ENCODE results near the gene PLCB1. TPM values are rescaled to one million over a fixed set of nuclear protein-coding genes. Genes with fewer than 3 reads are reported as not detected.

Gene PLCB1
- total and polyA plus RNA-seq, 2 experiments from 2014 or later, result 8.0 to 17.6 TPM

- no peak overlapping the region for H3K4me3 ChIP-seq
- no peak for DNase-seq (ENCODE audit: low read depth in 1 of 2, low spot score in 1 of 2)
- TF ChIP-seq, protein P1, sequence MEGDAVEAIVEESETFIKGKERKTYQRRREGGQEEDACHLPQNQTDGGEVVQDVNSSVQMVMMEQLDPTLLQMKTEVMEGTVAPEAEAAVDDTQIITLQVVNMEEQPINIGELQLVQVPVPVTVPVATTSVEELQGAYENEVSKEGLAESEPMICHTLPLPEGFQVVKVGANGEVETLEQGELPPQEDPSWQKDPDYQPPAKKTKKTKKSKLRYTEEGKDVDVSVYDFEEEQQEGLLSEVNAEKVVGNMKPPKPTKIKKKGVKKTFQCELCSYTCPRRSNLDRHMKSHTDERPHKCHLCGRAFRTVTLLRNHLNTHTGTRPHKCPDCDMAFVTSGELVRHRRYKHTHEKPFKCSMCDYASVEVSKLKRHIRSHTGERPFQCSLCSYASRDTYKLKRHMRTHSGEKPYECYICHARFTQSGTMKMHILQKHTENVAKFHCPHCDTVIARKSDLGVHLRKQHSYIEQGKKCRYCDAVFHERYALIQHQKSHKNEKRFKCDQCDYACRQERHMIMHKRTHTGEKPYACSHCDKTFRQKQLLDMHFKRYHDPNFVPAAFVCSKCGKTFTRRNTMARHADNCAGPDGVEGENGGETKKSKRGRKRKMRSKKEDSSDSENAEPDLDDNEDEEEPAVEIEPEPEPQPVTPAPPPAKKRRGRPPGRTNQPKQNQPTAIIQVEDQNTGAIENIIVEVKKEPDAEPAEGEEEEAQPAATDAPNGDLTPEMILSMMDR (IDR thresholded peaks at IDR 0.05; ENCODE audit: low read depth, low read length), result no peak
These were observed 128.8 kb downstream of the PLCB1 start for GRCh38 chr20:8260837-8261251.

GRCh38 chr20:8262721-8263120, 130.7 kb downstream of the PLCB1 start:
- Histone ChIP-seq H3K9me3 (ENCODE audit: low read depth) (no peaks in the 10 kb centered on the region), H3K4me3 (no peak overlapping the region), H3K27ac (no peak overlapping the region), H3K27me3 (no peaks in the 10 kb centered on the region), H3K4me1 (ENCODE audit: low read depth) (no peaks in the 10 kb centered on the region), H3K36me3 (no peaks in the 10 kb centered on the region)
- DNase-seq (ENCODE audit: low read depth in 1 of 2, low spot score in 1 of 2), result no peak
- TF ChIP-seq, protein P1 (IDR thresholded peaks at IDR 0.05; ENCODE audit: low read depth, low read length), result no peak

More at GRCh38 chr20:8260837-8261251, 128.8 kb downstream of the PLCB1 start:
- Histone ChIP-seq H3K4me1 (ENCODE audit: low read depth) (no peaks in the 10 kb centered on the region), H3K27ac (no peak overlapping the region), H3K27me3 (no peaks in the 10 kb centered on the region), H3K36me3 (no peaks in the 10 kb centered on the region), H3K9me3 (ENCODE audit: low read depth) (no peaks in the 10 kb centered on the region)

GRCh38 chr20:8265588-8265987, 133.5 kb downstream of the PLCB1 start:
- no peaks in the 10 kb centered on the region for H3K4me1 ChIP-seq (ENCODE audit: low read depth)
- H3K27ac ChIP-seq, result no peak overlapping the region
- no peaks in the 10 kb centered on the region for H3K27me3 ChIP-seq
- no peak overlapping the region for H3K4me3 ChIP-seq
- TF ChIP-seq, protein P1 (IDR thresholded peaks at IDR 0.05; ENCODE audit: low read depth, low read length), result no peak
- no peaks in the 10 kb centered on the region for H3K9me3 ChIP-seq (ENCODE audit: low read depth)
- H3K36me3 ChIP-seq, result no peaks in the 10 kb centered on the region
- DNase-seq (ENCODE audit: low read depth in 1 of 2, low spot score in 1 of 2), result no peak

- Histone ChIP-seq H3K4me1 (ENCODE audit: low read depth) (no peaks in the 10 kb centered on the region), H3K27ac (no peak overlapping the region), H3K4me3 (no peak overlapping the region), H3K9me3 (ENCODE audit: low read depth) (no peaks in the 10 kb centered on the region), H3K36me3 (no peaks in the 10 kb centered on the region), H3K27me3 (no peaks in the 10 kb centered on the region)
- TF ChIP-seq, protein P1 (IDR thresholded peaks at IDR 0.05; ENCODE audit: low read depth, low read length), result no peak
- no peak for DNase-seq (ENCODE audit: low read depth in 1 of 2, low spot score in 1 of 2)
These were observed 134.9 kb downstream of the PLCB1 start for GRCh38 chr20:8267009-8267408.

GRCh38 chr20:8271727-8272126, 139.7 kb downstream of the PLCB1 start:
- no peaks in the 10 kb centered on the region for H3K27me3 ChIP-seq
- H3K4me1 ChIP-seq (ENCODE audit: low read depth), result no peaks in the 10 kb centered on the region
- TF ChIP-seq, protein P1 (IDR thresholded peaks at IDR 0.05; ENCODE audit: low read depth, low read length), result no peak
- no peak overlapping the region for H3K27ac ChIP-seq
- DNase-seq (ENCODE audit: low read depth in 1 of 2, low spot score in 1 of 2), result peak in 1 of 2 donors; percentile 17
- H3K4me3 ChIP-seq, result no peak overlapping the region
- H3K9me3 ChIP-seq (ENCODE audit: low read depth), result no peaks in the 10 kb centered on the region
- no peaks in the 10 kb centered on the region for H3K36me3 ChIP-seq

- DNase-seq (ENCODE audit: low read depth in 1 of 2, low spot score in 1 of 2), result no peak
- no peaks in the 10 kb centered on the region for H3K36me3 ChIP-seq
- H3K27ac ChIP-seq, result no peak overlapping the region
- no peaks in the 10 kb centered on the region for H3K27me3 ChIP-seq
- no peaks in the 10 kb centered on the region for H3K4me1 ChIP-seq (ENCODE audit: low read depth)
- no peaks in the 10 kb centered on the region for H3K9me3 ChIP-seq (ENCODE audit: low read depth)
- H3K4me3 ChIP-seq, result no peak overlapping the region
- TF ChIP-seq, protein P1 (IDR thresholded peaks at IDR 0.05; ENCODE audit: low read depth, low read length), result no peak
These were observed 140.7 kb downstream of the PLCB1 start for GRCh38 chr20:8272766-8273165.
